Measurements from ENCODE around the gene SLC39A7. TPM values are rescaled to one million over a fixed set of nuclear protein-coding genes. Genes with fewer than 3 reads are reported as not detected.

Gene SLC39A7, protein sequence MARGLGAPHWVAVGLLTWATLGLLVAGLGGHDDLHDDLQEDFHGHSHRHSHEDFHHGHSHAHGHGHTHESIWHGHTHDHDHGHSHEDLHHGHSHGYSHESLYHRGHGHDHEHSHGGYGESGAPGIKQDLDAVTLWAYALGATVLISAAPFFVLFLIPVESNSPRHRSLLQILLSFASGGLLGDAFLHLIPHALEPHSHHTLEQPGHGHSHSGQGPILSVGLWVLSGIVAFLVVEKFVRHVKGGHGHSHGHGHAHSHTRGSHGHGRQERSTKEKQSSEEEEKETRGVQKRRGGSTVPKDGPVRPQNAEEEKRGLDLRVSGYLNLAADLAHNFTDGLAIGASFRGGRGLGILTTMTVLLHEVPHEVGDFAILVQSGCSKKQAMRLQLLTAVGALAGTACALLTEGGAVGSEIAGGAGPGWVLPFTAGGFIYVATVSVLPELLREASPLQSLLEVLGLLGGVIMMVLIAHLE
- 10 to 100 TPM; 50.5 to 65.0 TPM for total RNA-seq

GRCh38 chr6:33200219-33201146 is at the start of gene SLC39A7, which contains the start of gene RXRB:
SLC39A7 (plus strand) TSS chr6:33200867; CDS start chr6:33201246, 379 bp downstream.
RXRB (minus strand) TSS chr6:33200665; CDS start chr6:33200476, 189 bp downstream.
- peak within 1 kb of the TSS; percentile 100 for H3K27ac Mint-ChIP-seq
- H3K27me3 Mint-ChIP-seq, result no peaks in the 10 kb centered on the region
- no peaks in the 10 kb centered on the region for H3K9me3 Mint-ChIP-seq
- peak; percentile 54 for ATAC-seq (replicated peaks)
- peak within 1 kb of the TSS; percentile 100 for H3K4me3 Mint-ChIP-seq
- peaks cover 87% of the 10 kb centered on the region for H3K36me3 Mint-ChIP-seq (ENCODE audit: low read depth)
- peaks cover 50% of the 10 kb centered on the region for H3K4me1 Mint-ChIP-seq

GRCh38 chr6:33151050-33151449 is 49.6 kb upstream of the SLC39A7 start:
- Mint-ChIP-seq H3K27ac (no peak overlapping the region), H3K36me3 (ENCODE audit: low read depth) (no peaks in the 10 kb centered on the region), H3K4me1 (no peaks in the 10 kb centered on the region), H3K9me3 (peaks cover 4% of the 10 kb centered on the region), H3K4me3 (no peak overlapping the region), H3K27me3 (peaks cover 24% of the 10 kb centered on the region)
- no peak for ATAC-seq (replicated peaks)

- H3K27me3 Mint-ChIP-seq, result peaks cover 19% of the 10 kb centered on the region
- no peak for ATAC-seq (replicated peaks)
Observed at GRCh38 chr6:33154349-33154748, 46.3 kb upstream of the SLC39A7 start.

DNA sequence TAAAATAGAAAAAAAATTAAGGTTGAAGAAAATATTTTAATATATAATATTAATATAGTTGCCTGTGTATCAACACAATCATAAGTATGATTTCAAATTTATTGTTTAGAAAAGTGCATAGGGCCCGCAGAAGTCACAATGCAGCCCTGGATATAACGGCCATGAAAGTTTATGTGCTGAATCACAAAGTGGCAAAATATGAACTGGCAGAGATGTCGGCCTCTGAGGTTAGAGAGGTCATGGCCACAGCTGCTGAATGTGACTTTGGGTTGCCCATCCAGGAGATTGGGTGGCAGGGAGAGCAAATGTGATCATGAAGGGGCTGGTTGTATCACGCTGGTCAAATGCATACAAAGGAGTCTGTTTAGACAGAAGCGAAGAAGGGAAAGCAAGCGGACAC is 44.1 kb upstream of the SLC39A7 start:
- H3K9me3 Mint-ChIP-seq, result peaks cover 4% of the 10 kb centered on the region
- ATAC-seq (replicated peaks), result no peak
- peaks cover 5% of the 10 kb centered on the region for H3K4me1 Mint-ChIP-seq
- H3K4me3 Mint-ChIP-seq, result no peak overlapping the region
- H3K36me3 Mint-ChIP-seq (ENCODE audit: low read depth), result no peaks in the 10 kb centered on the region
- H3K27me3 Mint-ChIP-seq, result peaks cover 8% of the 10 kb centered on the region
- no peak overlapping the region for H3K27ac Mint-ChIP-seq

More at GRCh38 chr6:33154349-33154748, 46.3 kb upstream of the SLC39A7 start:
- Mint-ChIP-seq H3K36me3 (ENCODE audit: low read depth) (no peaks in the 10 kb centered on the region), H3K4me3 (no peak overlapping the region), H3K27ac (no peak overlapping the region), H3K9me3 (peaks cover 4% of the 10 kb centered on the region), H3K4me1 (no peaks in the 10 kb centered on the region)

- Mint-ChIP-seq H3K36me3 (ENCODE audit: low read depth) (no peaks in the 10 kb centered on the region), H3K27ac (no peak overlapping the region), H3K27me3 (peaks cover 8% of the 10 kb centered on the region), H3K4me1 (peaks cover 6% of the 10 kb centered on the region), H3K4me3 (no peak overlapping the region), H3K9me3 (peaks cover 4% of the 10 kb centered on the region)
- no peak for ATAC-seq (replicated peaks)
Observed at GRCh38 chr6:33156964-33157363, 43.7 kb upstream of the SLC39A7 start.

DNA sequence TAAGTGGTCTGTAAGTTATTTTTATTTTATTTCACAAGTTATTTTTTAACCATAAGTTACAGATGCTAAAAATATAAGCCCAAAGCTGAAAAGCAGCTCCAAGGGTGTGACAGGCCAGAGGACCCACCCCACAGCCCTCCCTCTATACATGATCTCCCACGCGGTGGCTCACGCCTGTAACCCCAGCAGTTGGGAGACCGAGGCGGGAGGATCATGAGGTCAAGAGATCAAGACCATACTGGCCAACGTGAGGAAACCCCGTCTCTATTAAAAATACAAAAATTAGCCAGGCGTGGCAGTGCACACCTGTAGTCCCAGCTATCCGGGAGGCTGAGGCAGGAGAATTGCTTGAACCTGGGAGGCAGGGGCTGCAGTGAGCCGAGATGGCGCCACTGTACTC is 40.6 kb upstream of the SLC39A7 start:
- Mint-ChIP-seq H3K27ac (no peak overlapping the region), H3K9me3 (no peaks in the 10 kb centered on the region), H3K36me3 (ENCODE audit: low read depth) (no peaks in the 10 kb centered on the region), H3K27me3 (peaks cover 6% of the 10 kb centered on the region), H3K4me3 (no peak overlapping the region), H3K4me1 (peaks cover 6% of the 10 kb centered on the region)
- no peak for ATAC-seq (replicated peaks)

- no peak for ATAC-seq (replicated peaks)
- H3K27me3 Mint-ChIP-seq, result peaks cover 6% of the 10 kb centered on the region
- H3K36me3 Mint-ChIP-seq (ENCODE audit: low read depth), result no peaks in the 10 kb centered on the region
- H3K27ac Mint-ChIP-seq, result peak overlapping the region; percentile 83
- peaks cover 6% of the 10 kb centered on the region for H3K4me1 Mint-ChIP-seq
- no peaks in the 10 kb centered on the region for H3K9me3 Mint-ChIP-seq
- H3K4me3 Mint-ChIP-seq, result peak overlapping the region; percentile 81
Observed at GRCh38 chr6:33160728-33161344, 39.8 kb upstream of the SLC39A7 start.

GRCh38 chr6:33161354-33162331 is 39.0 kb upstream of the SLC39A7 start:
- H3K27me3 Mint-ChIP-seq, result peaks cover 6% of the 10 kb centered on the region
- peak overlapping the region; percentile 83 for H3K27ac Mint-ChIP-seq
- no peaks in the 10 kb centered on the region for H3K9me3 Mint-ChIP-seq
- H3K4me3 Mint-ChIP-seq, result peak overlapping the region; percentile 81
- H3K36me3 Mint-ChIP-seq (ENCODE audit: low read depth), result no peaks in the 10 kb centered on the region
- peak; percentile 95 for ATAC-seq (replicated peaks)
- H3K4me1 Mint-ChIP-seq, result peaks cover 6% of the 10 kb centered on the region

- Mint-ChIP-seq H3K36me3 (ENCODE audit: low read depth) (no peaks in the 10 kb centered on the region), H3K27ac (no peak overlapping the region), H3K9me3 (no peaks in the 10 kb centered on the region), H3K4me1 (peaks cover 6% of the 10 kb centered on the region), H3K4me3 (no peak overlapping the region), H3K27me3 (peaks cover 6% of the 10 kb centered on the region)
- ATAC-seq (replicated peaks), result no peak
Observed at GRCh38 chr6:33163540-33163939, 37.1 kb upstream of the SLC39A7 start.

- H3K27me3 Mint-ChIP-seq, result peaks cover 6% of the 10 kb centered on the region
- H3K36me3 Mint-ChIP-seq (ENCODE audit: low read depth), result no peaks in the 10 kb centered on the region
- H3K27ac Mint-ChIP-seq, result no peak overlapping the region
- peaks cover 6% of the 10 kb centered on the region for H3K4me1 Mint-ChIP-seq
- no peak for ATAC-seq (replicated peaks)
- H3K4me3 Mint-ChIP-seq, result no peak overlapping the region
- H3K9me3 Mint-ChIP-seq, result no peaks in the 10 kb centered on the region
Observed at GRCh38 chr6:33164176-33164575, 36.5 kb upstream of the SLC39A7 start.

- H3K9me3 Mint-ChIP-seq, result no peaks in the 10 kb centered on the region
- no peak overlapping the region for H3K27ac Mint-ChIP-seq
- H3K27me3 Mint-ChIP-seq, result peaks cover 6% of the 10 kb centered on the region
- H3K36me3 Mint-ChIP-seq (ENCODE audit: low read depth), result no peaks in the 10 kb centered on the region
- H3K4me3 Mint-ChIP-seq, result no peak overlapping the region
- no peak for ATAC-seq (replicated peaks)
- peaks cover 6% of the 10 kb centered on the region for H3K4me1 Mint-ChIP-seq
Observed at GRCh38 chr6:33164665-33165373, 35.8 kb upstream of the SLC39A7 start.

GRCh38 chr6:33165581-33166258 is 34.9 kb upstream of the SLC39A7 start:
- H3K4me1 Mint-ChIP-seq, result peaks cover 6% of the 10 kb centered on the region
- peak overlapping the region; percentile 40 for H3K27ac Mint-ChIP-seq
- no peaks in the 10 kb centered on the region for H3K36me3 Mint-ChIP-seq (ENCODE audit: low read depth)
- H3K4me3 Mint-ChIP-seq, result no peak overlapping the region
- H3K27me3 Mint-ChIP-seq, result peaks cover 6% of the 10 kb centered on the region
- H3K9me3 Mint-ChIP-seq, result no peaks in the 10 kb centered on the region
- no peak for ATAC-seq (replicated peaks)
